HG02588 (cell line): Measurements from ENCODE around the gene DPF3.

Experiments
- ATAC-seq: cut with Tn5 transposase; IDR thresholded peaks from one replicate; pipeline ENCODE4 v1.9.1; 2021; ENCODE audit warnings: mild to moderate bottlenecking, moderate library complexity; ENCODE audit not compliant: unreplicated experiment

The DPF3 gene

GRCh38 chr14:72745546-72745945 lies 148.4 kb downstream of the DPF3 start:
- no peak for ATAC-seq

- ATAC-seq = no peak
Observed at GRCh38 chr14:72744416-72745120, 149.3 kb downstream of the DPF3 start.

DNA sequence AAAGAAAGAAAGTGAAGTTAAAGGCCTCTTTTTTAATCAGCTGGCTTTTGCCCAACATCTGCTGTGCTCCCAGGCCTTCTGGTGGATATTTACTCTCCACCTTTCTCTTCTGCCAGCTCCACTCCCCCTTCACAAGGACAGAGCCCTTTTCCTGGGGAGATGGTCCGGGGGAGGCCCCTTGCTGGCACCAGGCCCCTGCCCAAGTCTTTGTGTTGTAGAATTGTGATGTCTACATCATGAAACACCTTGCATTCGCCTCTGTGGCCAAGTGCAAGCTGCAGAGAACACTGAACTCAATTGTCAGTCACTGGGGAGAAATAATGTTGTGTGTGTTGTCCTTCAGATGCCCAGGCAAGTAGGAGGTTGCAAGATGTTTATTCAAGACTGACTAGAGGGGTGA lies 150.3 kb downstream of the DPF3 start:
- ATAC-seq = no peak

DNA sequence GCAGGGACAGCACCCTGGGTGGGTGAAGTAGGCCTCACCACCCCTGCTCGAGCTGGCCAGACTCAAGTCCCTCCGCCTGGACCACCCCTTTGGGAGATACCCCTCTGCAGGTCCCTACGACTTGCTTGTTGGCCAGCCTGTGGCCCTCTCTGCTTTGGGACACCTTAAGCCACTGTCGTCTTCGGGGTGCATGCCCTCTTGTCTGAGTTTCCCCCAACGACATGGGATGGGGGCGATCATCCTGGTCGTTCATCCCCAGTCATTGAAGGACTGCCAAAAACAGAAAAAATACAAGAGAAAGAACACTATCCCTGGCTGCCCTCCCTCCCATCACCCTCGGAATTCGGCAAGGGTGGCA lies 151.1 kb downstream of the DPF3 start:
- ATAC-seq = no peak

- no peak for ATAC-seq
Observed at GRCh38 chr14:72742118-72742837, 151.6 kb downstream of the DPF3 start.

DNA sequence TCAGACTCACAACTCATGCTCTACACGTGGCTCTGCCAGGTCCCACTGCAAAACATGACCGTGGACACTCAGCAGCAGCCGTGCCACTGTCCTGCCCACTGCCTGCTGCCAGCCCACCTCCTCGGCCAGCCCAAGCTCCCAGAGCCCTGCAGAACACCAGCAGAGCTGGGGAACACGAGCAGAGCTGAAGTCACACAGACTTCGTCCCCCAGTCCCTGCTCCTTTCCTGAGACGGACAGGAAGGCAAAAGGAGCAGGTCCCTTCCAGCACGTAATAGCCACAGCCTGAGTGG lies 152.1 kb downstream of the DPF3 start:
- ATAC-seq = no peak

- no peak for ATAC-seq
Observed at GRCh38 chr14:72740966-72741825, 152.7 kb downstream of the DPF3 start.

DNA sequence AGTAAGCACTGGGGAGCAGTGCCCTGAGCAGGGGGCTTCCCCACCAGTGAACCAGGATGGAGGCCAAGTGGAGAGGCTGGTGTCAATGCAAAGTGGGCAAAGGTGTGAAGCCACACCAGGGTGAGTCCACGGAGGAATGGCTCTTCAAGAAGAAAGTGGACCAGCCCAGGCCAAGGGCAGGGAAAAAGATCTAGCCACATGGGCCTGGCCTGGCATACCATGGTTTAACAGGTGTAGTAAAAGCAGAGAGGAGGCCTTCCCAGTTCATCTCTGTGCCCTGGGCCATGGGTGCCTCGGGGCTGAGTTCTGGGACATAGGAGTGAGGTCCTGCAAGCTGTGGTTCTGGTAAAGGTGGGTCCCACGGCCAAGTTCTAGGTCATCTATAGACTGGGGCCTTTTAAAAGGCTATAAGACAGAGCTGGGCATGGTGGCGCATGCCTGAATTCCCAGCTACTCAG lies 153.4 kb downstream of the DPF3 start:
- ATAC-seq = no peak

DNA sequence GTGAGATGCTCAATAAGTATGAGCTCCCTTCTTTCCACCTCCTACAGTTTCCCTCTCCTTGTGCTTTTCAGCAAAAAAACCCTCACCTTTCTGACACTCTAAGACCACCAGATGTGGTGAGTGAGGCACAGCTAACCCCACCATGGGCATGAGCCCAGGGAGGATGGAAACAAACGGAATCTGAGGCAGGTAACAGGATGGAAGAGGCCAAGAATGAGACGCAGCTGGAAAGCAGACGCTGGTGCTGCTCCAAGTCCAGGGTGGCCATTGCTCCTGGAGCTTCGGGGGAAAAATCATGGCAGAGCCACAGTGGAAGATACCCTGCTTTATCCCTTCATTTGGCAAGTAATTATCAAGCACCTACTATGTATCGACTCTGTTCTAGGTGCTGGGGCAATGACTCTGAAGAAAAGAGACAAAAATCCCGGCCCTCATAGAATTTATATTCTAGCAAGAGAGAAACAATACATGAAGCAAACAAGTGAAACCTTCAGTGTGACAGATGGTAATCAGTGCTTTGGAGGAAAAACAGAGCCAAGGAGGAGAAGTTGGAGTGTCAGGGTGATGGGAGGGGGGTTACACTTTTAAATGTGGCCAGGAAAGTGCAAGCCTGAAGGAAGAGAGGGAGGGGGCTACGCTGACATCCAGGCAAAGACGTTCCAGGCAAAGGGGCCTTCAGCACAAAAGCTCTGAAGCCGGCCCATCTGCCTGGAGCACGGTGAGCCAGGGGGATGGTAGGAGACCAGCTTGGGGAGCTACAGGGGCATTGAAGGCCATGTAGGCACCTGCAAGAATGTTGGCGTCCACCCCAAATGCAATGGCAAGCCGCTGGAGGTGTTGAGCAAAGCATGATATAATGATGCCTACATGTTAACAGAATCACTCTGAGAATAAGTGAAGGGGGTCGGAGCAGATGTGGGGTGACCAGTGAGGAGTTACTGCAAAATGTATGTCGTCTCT lies 154.2 kb downstream of the DPF3 start:
- no peak for ATAC-seq

- ATAC-seq = no peak
Observed at GRCh38 chr14:72738161-72738611, 155.7 kb downstream of the DPF3 start.

DNA sequence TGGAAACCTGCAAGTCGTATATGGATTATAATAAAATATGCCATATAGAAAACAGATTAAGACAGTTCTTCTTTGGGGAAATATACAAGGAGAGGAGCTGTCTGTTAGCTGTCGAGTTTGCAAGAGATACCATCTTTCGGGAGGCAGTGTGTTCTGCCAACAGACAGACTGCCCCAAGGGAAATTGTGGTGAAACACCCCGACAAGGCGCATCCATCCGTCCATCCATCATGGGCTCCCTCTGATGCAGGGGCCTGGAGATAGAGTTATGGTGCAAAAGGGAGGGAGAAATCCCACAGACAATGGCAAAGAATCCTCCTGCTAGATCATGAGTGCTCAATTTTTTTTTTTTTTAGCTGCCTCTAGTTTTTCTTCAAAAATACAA lies 156.3 kb downstream of the DPF3 start:
- no peak for ATAC-seq

DNA sequence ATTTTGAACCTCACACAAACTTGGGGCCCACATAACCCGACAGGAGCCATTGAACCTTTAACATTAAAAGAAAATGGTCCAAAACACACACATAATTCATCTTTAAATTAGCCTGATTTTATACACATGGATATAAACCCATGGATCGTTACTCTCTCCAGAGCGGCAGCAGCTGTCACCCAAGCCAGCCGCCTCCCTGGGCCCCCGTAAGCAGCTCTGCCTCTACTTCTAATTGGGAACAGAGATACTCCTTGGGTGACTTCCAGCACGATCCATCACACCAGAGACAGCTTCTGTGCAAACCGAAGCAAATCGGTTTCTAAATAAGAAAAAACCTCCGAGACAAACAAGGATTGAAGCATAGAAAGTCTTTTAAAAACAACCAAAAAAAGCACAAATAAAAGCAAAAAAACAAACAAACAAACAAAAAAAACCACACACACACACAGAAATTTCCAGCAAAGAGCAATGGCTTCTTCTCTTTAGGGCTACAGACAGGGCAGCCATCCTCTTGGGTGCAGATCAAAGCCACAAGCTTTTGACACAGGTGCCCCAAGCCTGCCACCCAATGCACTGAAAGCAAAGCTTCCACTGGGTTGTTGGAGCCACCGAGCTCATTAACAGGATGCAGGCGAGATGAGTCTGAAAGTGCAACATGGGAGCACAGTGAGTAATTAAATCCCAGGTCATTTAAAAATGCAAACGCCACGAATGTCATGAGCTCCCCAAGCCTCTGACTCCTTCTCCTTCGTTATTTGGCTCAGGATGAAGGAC lies 156.9 kb downstream of the DPF3 start:
- ATAC-seq = no peak

DNA sequence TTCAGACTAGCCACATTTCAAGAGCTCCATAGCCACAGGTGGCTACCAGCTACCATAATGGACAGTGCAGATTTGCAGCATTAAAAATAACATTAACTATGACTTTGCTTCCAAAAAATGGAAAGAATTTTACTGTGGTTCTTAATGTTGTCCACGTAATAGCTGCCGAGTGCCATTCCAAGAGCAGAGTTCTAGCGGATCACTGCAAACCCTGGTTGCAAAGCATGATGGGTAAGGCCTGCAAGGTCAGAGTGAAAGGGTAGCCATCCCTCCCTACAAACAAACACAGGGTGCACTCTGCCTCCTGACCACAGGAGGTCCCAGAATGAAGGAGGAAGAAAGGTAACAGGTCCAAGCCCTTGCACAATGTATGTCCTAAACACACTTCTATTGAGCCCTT lies 157.6 kb downstream of the DPF3 start:
- no peak for ATAC-seq

GRCh38 chr14:72732022-72732780 lies 161.7 kb downstream of the DPF3 start:
- ATAC-seq = no peak

- no peak for ATAC-seq
Observed at GRCh38 chr14:72731252-72732020, 162.5 kb downstream of the DPF3 start.

GRCh38 chr14:72730468-72730867 lies 163.4 kb downstream of the DPF3 start:
- no peak for ATAC-seq

DNA sequence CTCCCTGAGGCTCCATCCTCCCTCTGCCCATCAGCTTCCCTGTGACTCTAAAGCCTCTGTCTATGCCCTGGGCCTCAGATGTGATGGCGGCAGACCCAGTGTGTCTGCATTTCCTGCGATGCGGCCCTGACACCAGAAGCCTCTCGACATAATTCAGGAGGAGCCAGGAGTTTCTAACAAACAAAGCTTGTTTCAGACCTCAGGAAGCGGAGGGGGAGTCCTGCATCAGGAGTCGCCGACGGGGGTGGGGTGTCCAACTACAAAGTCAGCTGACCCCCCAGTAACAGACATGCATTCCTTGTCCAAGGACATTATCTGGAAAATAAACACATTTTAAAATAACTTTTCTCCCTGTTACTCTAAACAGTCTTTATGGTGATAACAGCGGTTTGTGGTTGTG lies 167.5 kb downstream of the DPF3 start:
- ATAC-seq = no peak

DNA sequence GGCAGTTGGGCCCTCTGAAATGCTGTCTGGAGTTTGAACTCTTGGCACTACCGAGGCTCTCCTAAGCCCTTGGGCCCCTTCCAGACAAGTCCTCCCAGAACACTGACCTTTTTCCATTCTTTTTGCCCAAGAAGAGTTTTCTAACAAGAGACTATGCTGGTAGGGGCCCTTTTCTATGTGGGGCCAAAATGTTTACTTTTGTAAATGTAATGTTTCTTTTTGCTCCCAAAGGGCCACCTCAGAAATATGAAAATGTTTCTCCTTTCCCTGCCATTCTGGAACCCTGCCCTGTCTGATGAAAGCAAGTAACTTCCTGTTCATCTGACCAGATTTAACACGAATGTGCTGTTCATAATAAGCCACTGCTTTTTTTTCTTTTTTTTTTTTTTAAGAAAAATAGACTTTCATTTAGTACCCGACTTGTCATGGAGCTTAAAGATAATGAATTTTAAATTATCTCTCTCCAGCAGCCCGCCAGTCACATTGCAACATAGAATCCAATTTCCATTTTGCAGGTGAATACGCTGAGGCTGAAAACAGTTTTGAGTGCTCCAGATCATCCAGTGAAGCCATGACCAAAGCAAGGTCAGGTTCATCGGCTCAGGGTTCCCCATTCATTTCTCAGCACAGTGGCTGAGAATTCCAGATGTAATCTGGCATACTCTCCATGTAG lies 169.9 kb downstream of the DPF3 start:
- ATAC-seq = no peak
